ENCODE results near the gene CDH13.
A peak's percentile ranks its signal among the peaks of the same experiment; 100 is the strongest.

CDH13 gene

GRCh38 chr16:83158320-83158957 lies 531.7 kb downstream of the CDH13 start:
- no peak for DNase-seq (ENCODE audit: insufficient read length, low spot score)
- no peak for FAIRE-seq
- no peak for TF ChIP-seq POLR2A (IDR thresholded peaks at IDR 0.05; ENCODE audit: low read depth, low read length)

GRCh38 chr16:83159049-83159448 lies 532.3 kb downstream of the CDH13 start:
- DNase-seq (ENCODE audit: insufficient read length, low spot score), result no peak
- FAIRE-seq, result no peak
- TF ChIP-seq POLR2A (IDR thresholded peaks at IDR 0.05; ENCODE audit: low read depth, low read length), result no peak

GRCh38 chr16:83160287-83161020 lies 533.7 kb downstream of the CDH13 start:
- DNase-seq (ENCODE audit: insufficient read length, low spot score) (no peak), FAIRE-seq (no peak)

GRCh38 chr16:83162791-83163190 lies 536.0 kb downstream of the CDH13 start:
- FAIRE-seq (no peak), DNase-seq (ENCODE audit: insufficient read length, low spot score) (no peak)
- TF ChIP-seq POLR2A (IDR thresholded peaks at IDR 0.05; ENCODE audit: low read depth, low read length), result no peak

More at GRCh38 chr16:83160287-83161020, 533.7 kb downstream of the CDH13 start:
- TF ChIP-seq POLR2A (IDR thresholded peaks at IDR 0.05; ENCODE audit: low read depth, low read length), result no peak

- no peak for DNase-seq (ENCODE audit: insufficient read length, low spot score)
- FAIRE-seq, result no peak
- no peak for TF ChIP-seq POLR2A (IDR thresholded peaks at IDR 0.05; ENCODE audit: low read depth, low read length)
Observed at GRCh38 chr16:83164816-83165215, 538.0 kb downstream of the CDH13 start.

- no peak for TF ChIP-seq POLR2A (IDR thresholded peaks at IDR 0.05; ENCODE audit: low read depth, low read length)
- no peak for FAIRE-seq
- DNase-seq (ENCODE audit: insufficient read length, low spot score), result no peak
Observed at GRCh38 chr16:83171396-83171795, 544.6 kb downstream of the CDH13 start.

GRCh38 chr16:83174671-83175070 lies 547.9 kb downstream of the CDH13 start:
- TF ChIP-seq POLR2A (IDR thresholded peaks at IDR 0.05; ENCODE audit: low read depth, low read length), result no peak
- FAIRE-seq, result no peak

GRCh38 chr16:83176802-83177201 lies 550.0 kb downstream of the CDH13 start:
- no peak for TF ChIP-seq POLR2A (IDR thresholded peaks at IDR 0.05; ENCODE audit: low read depth, low read length)
- DNase-seq (ENCODE audit: insufficient read length, low spot score) (no peak), FAIRE-seq (no peak)

More at GRCh38 chr16:83174671-83175070, 547.9 kb downstream of the CDH13 start:
- DNase-seq (ENCODE audit: insufficient read length, low spot score), result no peak

- no peak for FAIRE-seq
- no peak for TF ChIP-seq POLR2A (IDR thresholded peaks at IDR 0.05; ENCODE audit: low read depth, low read length)
- DNase-seq (ENCODE audit: insufficient read length, low spot score), result no peak
Observed at GRCh38 chr16:83185902-83186301, 559.1 kb downstream of the CDH13 start.

GRCh38 chr16:83187405-83187804 lies 560.6 kb downstream of the CDH13 start:
- peak; percentile 66 for DNase-seq (ENCODE audit: insufficient read length, low spot score)
- FAIRE-seq, result peak; percentile 89
- no peak for TF ChIP-seq POLR2A (IDR thresholded peaks at IDR 0.05; ENCODE audit: low read depth, low read length)

- FAIRE-seq, result no peak
- TF ChIP-seq POLR2A (IDR thresholded peaks at IDR 0.05; ENCODE audit: low read depth, low read length), result no peak
- no peak for DNase-seq (ENCODE audit: insufficient read length, low spot score)
Observed at GRCh38 chr16:83196796-83197195, 570.0 kb downstream of the CDH13 start.

- DNase-seq (ENCODE audit: insufficient read length, low spot score) (no peak), FAIRE-seq (no peak)
- no peak for TF ChIP-seq POLR2A (IDR thresholded peaks at IDR 0.05; ENCODE audit: low read depth, low read length)
Observed at GRCh38 chr16:83197450-83197849, 570.7 kb downstream of the CDH13 start.

GRCh38 chr16:83198977-83199376 lies 572.2 kb downstream of the CDH13 start:
- FAIRE-seq (no peak), DNase-seq (ENCODE audit: insufficient read length, low spot score) (no peak)
- no peak; the same call in 1 of the 2 replicates for TF ChIP-seq POLR2A (IDR thresholded peaks at IDR 0.05; ENCODE audit: low read depth, low read length)

GRCh38 chr16:83200005-83200779 lies 573.4 kb downstream of the CDH13 start:
- no peak for FAIRE-seq
- TF ChIP-seq POLR2A (IDR thresholded peaks at IDR 0.05; ENCODE audit: low read depth, low read length), result no peak
- DNase-seq (ENCODE audit: insufficient read length, low spot score), result no peak

Measured in H54 (cell line).